Measurements from ENCODE around the gene PLCB3. TPM values are rescaled to one million over a fixed set of nuclear protein-coding genes. Genes with fewer than 3 reads are reported as not detected.
A peak's percentile ranks its signal among the peaks of the same experiment; 100 is the strongest.

The PLCB3 gene
- total RNA-seq, 1 experiment from 2014 or later: 69.0 TPM

DNA sequence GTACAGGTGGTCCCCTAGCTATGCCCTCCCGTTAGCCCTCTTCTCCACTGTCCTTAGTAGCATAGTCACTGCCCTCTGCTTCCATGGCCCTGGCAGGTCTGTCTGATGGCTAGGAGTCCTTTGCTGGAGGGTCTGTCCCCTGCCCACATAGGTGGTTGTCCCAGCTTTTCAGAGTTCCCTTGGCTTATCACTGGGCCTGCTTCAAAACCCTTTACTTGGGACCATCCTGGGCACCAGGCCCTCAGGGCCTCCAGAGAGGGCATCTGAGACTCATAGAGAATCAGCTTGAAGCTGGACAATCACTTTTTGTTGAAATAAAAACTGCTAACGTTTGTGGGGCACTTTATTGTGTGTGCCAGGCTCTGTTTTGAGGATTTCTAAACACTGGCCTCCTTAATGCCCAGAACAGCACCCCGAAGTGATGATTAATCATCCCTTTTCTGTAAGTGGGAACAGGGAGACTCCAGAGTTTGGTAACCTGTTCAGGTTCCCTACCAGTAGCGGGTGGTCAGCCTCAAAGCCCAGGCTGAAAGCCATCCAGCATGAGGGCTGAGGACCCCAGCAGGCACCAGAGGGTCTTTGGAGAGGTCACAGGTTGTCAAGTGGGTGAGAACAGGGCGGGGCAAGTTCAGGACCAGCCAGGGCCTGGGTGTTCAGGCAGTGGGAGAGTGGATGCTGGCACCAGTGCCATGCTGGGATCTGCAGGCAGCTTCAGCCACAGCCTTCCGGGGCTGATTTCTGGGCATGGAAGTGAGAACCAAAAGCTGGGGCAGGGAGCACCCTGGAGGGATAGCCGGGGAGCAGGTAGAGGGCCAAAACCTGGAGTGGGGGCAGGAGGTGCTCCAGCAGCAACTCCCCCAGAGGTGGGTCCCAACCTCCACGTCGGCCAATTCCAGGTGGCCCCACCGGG is 39.3 kb downstream of the PLCB3 start:
- Histone ChIP-seq H3K4me2 (ENCODE audit: low read length) (peak overlapping the region; percentile 68), H3K9ac (ENCODE audit: low read length) (no peak overlapping the region), H3K4me3 (ENCODE audit: low read length) (peak overlapping the region; percentile 56; the same call in 1 of the 2 replicates), H3K9me2 (replicated peaks; ENCODE audit: low read length) (no peaks in the 10 kb centered on the region), H3K27ac (ENCODE audit: low read length) (no peak overlapping the region), H3K4me1 (ENCODE audit: insufficient read depth, low read length) (peaks cover 8% of the 10 kb centered on the region), H3K27me3 (ENCODE audit: low read length) (peaks cover 20% of the 10 kb centered on the region), H4K20me1 (ENCODE audit: low read length) (no peaks in the 10 kb centered on the region), H3K9me3 (ENCODE audit: low read length) (no peaks in the 10 kb centered on the region), H3K79me2 (ENCODE audit: low read length) (peaks cover 13% of the 10 kb centered on the region; the same call in 1 of the 2 replicates), H2AFZ (ENCODE audit: low read length) (no peak overlapping the region), H3K36me3 (ENCODE audit: low read depth, low read length) (no peaks in the 10 kb centered on the region), H3F3A (ENCODE audit: low read length, unreplicated experiment) (no peaks in the 10 kb centered on the region)
- ChIA-PET POLR2A (ENCODE audit: unreplicated experiment) (no interaction called here), CTCF (no interaction called here)
- ATAC-seq (peak; percentile 19; the same call in 1 of the 2 replicates), DNase-seq (no peak)
- TF ChIP-seq EZH2 (IDR thresholded peaks at IDR 0.05; ENCODE audit: low read length, unreplicated experiment) (no peak), EZH2phosphoT487 (IDR thresholded peaks at IDR 0.05; ENCODE audit: borderline replicate concordance, low read length) (no peak)
- TF ChIP-seq, protein P1, sequence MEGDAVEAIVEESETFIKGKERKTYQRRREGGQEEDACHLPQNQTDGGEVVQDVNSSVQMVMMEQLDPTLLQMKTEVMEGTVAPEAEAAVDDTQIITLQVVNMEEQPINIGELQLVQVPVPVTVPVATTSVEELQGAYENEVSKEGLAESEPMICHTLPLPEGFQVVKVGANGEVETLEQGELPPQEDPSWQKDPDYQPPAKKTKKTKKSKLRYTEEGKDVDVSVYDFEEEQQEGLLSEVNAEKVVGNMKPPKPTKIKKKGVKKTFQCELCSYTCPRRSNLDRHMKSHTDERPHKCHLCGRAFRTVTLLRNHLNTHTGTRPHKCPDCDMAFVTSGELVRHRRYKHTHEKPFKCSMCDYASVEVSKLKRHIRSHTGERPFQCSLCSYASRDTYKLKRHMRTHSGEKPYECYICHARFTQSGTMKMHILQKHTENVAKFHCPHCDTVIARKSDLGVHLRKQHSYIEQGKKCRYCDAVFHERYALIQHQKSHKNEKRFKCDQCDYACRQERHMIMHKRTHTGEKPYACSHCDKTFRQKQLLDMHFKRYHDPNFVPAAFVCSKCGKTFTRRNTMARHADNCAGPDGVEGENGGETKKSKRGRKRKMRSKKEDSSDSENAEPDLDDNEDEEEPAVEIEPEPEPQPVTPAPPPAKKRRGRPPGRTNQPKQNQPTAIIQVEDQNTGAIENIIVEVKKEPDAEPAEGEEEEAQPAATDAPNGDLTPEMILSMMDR (conservative IDR thresholded peaks at IDR 0.05; ENCODE audit: low read depth, low read length): no peak
- BruUV-seq (replicated peaks): no TSS peak
- intact Hi-C loops (cut with micrococcal nuclease): no loop called here

DNA sequence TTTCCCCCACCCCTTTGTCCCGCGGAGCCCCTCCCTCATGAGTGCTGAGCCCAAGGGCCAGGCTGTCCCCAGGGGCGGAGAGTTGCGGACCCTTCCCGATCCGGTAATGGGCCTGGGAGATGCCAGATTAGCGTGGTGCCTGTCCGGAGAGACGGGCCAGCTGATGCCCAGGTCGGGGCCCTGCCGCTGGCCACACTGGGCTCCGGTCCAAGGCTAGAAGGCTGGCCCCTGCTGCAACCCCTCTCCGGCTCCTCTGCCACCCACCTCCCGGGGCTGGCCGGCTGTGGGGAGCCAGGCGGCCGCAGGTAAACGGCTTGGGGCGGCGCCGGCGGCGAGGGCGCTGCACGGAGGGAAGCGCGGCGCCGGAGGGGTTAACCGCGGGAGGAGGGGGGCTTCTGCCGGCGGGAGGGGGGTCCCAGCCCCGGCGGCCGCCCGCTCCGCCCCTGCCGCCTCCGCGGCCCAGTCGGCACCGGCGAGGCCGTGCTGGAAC is 40.0 kb downstream of the PLCB3 start, which contains the start of gene KCNK4:
KCNK4 (plus strand) TSS at position 41 of the 490 bp plus-strand sequence. CDS start 1,717 bp downstream, outside the sequence.
- no peaks in the 10 kb centered on the region for H3K36me3 ChIP-seq (ENCODE audit: low read depth, low read length)
- intact Hi-C loops (cut with micrococcal nuclease): no loop called here
- ChIA-PET CTCF (no interaction called here), POLR2A (ENCODE audit: unreplicated experiment) (no interaction called here)
- no peaks in the 10 kb centered on the region for H3K9me2 ChIP-seq (replicated peaks; ENCODE audit: low read length)
- H3F3A ChIP-seq (ENCODE audit: low read length, unreplicated experiment): no peaks in the 10 kb centered on the region
- ATAC-seq (peak; percentile 37), DNase-seq (no peak)
- H3K4me2 ChIP-seq (ENCODE audit: low read length): peak within 1 kb of the TSS; percentile 68
- peaks cover 7% of the 10 kb centered on the region for H3K4me1 ChIP-seq (ENCODE audit: insufficient read depth, low read length)
- TF ChIP-seq, protein P1 (conservative IDR thresholded peaks at IDR 0.05; ENCODE audit: low read depth, low read length): no peak
- TF ChIP-seq EZH2phosphoT487 (IDR thresholded peaks at IDR 0.05; ENCODE audit: borderline replicate concordance, low read length) (no peak), EZH2 (IDR thresholded peaks at IDR 0.05; ENCODE audit: low read length, unreplicated experiment) (no peak)
- H3K9ac ChIP-seq (ENCODE audit: low read length): no peak within 1 kb of the TSS
- no peak within 1 kb of the TSS for H3K27ac ChIP-seq (ENCODE audit: low read length)
- no TSS peak for BruUV-seq (replicated peaks)
- no peak within 1 kb of the TSS for H2AFZ ChIP-seq (ENCODE audit: low read length)
- H3K9me3 ChIP-seq (ENCODE audit: low read length): no peaks in the 10 kb centered on the region
- peaks cover 9% of the 10 kb centered on the region; the same call in 1 of the 2 replicates for H3K79me2 ChIP-seq (ENCODE audit: low read length)
- no peaks in the 10 kb centered on the region for H4K20me1 ChIP-seq (ENCODE audit: low read length)
- peaks cover 20% of the 10 kb centered on the region for H3K27me3 ChIP-seq (ENCODE audit: low read length)
- peak within 1 kb of the TSS; percentile 56 for H3K4me3 ChIP-seq (ENCODE audit: low read length)
